ENCODE data around the gene SCAF1.
"Not testable (repeated sequence)": the region's sequence is repeated elsewhere in the genome, so short reads cannot be mapped to it uniquely, and the experiment has no call there.

Gene SCAF1

DNA sequence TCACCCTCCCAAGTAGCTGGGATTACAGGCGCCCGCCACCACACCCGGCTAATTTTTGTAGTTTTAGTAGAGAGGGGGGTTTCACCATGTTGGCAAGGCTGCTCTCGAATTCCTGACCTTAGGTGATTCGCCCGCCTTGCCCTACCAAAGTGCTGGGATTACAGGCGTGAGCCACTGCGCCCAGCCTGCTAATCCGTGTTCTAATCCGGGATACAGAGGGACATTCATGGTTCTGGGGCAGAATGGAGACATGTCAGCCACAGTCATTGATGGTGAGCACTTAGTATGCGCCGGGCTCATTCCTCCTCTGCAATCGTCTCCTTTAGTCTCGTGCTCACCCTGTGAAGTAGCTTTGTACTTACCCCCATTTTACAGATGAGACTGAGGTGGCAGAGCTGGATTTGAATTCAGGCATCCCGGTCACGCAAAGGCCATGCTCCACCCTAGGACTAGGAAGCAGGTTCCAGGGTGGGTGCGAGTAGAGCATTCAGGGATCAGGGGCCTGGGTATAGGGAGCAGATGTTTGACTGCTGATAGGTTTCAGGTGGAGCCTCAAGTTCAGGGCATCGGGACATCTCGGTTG, 10.3 kb upstream of the SCAF1 start:
- no peak for TF ChIP-seq CTCF (IDR thresholded peaks at IDR 0.05; ENCODE audit: insufficient read depth, missing control alignments)
- DNase-seq (ENCODE audit: insufficient read length, low spot score) (peak; percentile 20), FAIRE-seq (no peak)

- FAIRE-seq: no peak
- no peak for DNase-seq (ENCODE audit: insufficient read length, low spot score)
- no peak for TF ChIP-seq CTCF (IDR thresholded peaks at IDR 0.05; ENCODE audit: insufficient read depth, missing control alignments)
Measured at GRCh38 chr19:49632576-49632975, 9.4 kb upstream of the SCAF1 start.

- not testable (repeated sequence) for DNase-seq (ENCODE audit: insufficient read length, low spot score); FAIRE-seq
Measured at GRCh38 chr19:49633273-49633672, 8.7 kb upstream of the SCAF1 start.

DNA sequence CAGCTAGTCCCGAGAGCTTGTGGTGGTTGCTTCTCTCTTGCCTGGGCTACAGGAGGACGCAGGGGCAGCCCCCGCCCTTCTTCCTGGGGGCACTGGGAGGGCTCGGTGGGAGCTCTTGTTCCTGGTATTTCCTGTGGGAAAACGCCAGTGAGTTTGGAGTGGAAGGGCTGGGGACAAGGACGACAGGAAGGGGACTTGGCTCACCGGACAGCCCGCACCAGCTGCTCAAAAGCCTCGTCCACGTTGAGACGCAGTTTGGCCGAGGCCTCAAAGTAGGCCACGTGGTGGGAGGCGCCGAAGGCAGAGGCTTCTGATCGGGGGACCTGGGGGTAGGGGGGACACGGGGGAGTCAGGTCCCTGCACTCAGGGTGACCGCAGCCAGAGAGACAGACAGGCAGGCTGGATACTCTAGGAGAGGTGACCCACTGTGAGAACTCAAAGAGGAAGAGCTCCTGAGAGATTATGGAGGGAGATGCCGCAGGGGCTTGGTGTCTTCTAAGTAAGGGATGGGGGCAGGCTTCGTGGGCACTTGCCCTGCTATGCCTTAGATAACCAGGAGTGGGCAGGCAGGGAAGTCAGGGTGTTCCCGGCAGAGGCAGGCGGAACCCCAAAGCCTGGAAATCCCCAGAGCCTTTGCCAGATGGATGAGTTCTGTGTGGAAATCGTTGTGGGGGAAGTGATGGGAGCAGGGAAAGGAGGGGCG, 6.3 kb upstream of the SCAF1 start:
- FAIRE-seq (no peak), DNase-seq (ENCODE audit: insufficient read length, low spot score) (no peak)

GRCh38 chr19:49636233-49636932, 5.6 kb upstream of the SCAF1 start:
- no peak for TF ChIP-seq CTCF (IDR thresholded peaks at IDR 0.05; ENCODE audit: insufficient read depth, missing control alignments)
- FAIRE-seq (no peak), DNase-seq (ENCODE audit: insufficient read length, low spot score) (no peak)

More for the DNA sequence above, 6.3 kb upstream of the SCAF1 start:
- TF ChIP-seq CTCF (IDR thresholded peaks at IDR 0.05; ENCODE audit: insufficient read depth, missing control alignments): no peak

DNA sequence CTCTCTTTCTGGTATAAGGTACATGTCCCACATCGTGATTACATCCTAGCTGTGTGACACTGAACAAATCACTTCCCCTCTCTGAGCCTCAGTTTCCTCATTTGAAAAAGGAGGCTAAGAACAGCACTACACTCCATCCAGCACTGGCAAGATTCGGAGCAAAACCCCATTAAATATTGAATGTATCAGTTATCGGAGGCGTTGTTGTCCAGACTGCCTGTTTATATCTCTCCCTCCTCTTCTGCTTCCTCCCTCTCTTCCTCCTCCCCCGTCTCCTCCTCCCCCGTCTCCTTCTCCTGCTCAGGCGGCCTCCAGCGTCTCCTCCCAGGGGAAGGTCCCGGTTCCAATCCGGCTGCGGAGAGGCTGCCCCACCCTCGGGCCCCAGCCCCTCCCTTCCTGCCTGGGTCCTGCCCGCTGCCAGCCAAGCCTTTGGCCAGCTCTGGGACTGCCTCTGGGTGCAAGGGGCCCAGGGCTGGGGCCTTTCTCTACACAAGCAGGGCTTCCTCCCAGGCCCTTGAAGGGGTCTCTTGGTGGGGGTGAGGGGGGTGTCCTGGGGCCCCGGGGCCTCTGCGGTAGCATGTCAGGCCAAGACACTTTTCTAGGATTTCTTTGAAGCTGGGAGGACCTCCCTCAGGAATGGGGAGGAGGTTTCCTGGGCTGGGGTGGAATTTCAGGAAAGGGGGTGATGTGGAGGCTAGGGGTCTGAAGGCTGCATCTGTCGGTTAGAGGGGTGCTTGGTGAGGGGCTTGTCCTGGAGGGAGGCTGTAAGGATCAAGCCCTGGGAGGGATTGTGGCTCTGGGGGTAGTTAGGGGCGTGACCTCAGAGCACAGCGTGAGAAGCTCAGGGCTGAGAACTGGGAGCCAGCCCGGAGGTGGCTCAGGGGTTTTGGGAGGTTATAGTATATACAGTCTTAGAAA, 3.9 kb upstream of the SCAF1 start:
- FAIRE-seq: no peak
- no peak for TF ChIP-seq CTCF (IDR thresholded peaks at IDR 0.05; ENCODE audit: insufficient read depth, missing control alignments)
- no peak for DNase-seq (ENCODE audit: insufficient read length, low spot score)

All from D721Med (cell line).